ENCODE data around the gene GRIK3.

The GRIK3 gene

DNA sequence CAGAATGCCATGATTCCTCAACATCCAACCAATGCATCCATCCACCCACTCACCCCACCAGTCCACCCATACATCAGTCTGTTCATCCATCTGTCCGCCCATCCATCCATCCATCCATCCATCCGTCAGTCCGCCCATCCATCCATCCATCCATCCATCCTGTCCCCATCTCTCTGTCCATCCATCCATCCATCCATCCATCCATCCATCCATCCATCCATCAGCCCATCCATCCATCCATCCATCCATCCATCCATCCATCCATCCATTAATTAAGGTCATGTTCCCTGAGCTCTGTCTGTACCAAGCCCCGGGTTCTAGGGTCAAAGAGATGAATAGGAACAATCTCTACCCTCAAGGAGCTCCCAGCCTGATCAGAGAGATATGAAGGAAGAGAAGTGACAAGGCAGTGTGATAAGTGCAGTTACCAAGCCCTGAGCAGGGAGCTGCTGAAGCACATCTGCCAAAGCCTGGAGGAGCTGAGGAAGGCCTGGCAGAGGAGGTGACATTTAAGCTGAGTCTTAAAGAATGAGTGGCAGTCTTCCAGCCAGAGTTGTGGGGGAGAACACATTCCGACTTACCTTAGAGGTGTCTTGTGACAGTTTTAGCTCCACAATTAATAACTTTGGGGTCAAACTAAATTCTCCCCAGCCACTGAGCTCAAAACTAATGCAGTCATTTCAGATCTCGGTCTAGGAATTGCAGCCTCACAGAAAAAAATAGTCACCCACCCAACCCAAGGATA, 47.9 kb downstream of the GRIK3 start:
- TF ChIP-seq FOXM1 (IDR thresholded peaks at IDR 0.05; ENCODE audit: borderline replicate concordance, low read depth): no peak
- no peak for TF ChIP-seq CREB1 (IDR thresholded peaks at IDR 0.05; ENCODE audit: low read depth)
- TF ChIP-seq, protein P1, sequence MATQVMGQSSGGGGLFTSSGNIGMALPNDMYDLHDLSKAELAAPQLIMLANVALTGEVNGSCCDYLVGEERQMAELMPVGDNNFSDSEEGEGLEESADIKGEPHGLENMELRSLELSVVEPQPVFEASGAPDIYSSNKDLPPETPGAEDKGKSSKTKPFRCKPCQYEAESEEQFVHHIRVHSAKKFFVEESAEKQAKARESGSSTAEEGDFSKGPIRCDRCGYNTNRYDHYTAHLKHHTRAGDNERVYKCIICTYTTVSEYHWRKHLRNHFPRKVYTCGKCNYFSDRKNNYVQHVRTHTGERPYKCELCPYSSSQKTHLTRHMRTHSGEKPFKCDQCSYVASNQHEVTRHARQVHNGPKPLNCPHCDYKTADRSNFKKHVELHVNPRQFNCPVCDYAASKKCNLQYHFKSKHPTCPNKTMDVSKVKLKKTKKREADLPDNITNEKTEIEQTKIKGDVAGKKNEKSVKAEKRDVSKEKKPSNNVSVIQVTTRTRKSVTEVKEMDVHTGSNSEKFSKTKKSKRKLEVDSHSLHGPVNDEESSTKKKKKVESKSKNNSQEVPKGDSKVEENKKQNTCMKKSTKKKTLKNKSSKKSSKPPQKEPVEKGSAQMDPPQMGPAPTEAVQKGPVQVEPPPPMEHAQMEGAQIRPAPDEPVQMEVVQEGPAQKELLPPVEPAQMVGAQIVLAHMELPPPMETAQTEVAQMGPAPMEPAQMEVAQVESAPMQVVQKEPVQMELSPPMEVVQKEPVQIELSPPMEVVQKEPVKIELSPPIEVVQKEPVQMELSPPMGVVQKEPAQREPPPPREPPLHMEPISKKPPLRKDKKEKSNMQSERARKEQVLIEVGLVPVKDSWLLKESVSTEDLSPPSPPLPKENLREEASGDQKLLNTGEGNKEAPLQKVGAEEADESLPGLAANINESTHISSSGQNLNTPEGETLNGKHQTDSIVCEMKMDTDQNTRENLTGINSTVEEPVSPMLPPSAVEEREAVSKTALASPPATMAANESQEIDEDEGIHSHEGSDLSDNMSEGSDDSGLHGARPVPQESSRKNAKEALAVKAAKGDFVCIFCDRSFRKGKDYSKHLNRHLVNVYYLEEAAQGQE (IDR thresholded peaks at IDR 0.05; ENCODE audit: low read depth): no peak
- TF ChIP-seq TCF12 (IDR thresholded peaks at IDR 0.05; ENCODE audit: low read depth): no peak
- TF ChIP-seq, protein P2, sequence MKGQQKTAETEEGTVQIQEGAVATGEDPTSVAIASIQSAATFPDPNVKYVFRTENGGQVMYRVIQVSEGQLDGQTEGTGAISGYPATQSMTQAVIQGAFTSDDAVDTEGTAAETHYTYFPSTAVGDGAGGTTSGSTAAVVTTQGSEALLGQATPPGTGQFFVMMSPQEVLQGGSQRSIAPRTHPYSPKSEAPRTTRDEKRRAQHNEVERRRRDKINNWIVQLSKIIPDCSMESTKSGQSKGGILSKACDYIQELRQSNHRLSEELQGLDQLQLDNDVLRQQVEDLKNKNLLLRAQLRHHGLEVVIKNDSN (IDR thresholded peaks at IDR 0.05): no peak
- TF ChIP-seq TEAD4 (IDR thresholded peaks at IDR 0.05): no peak
- TF ChIP-seq TAF1 (IDR thresholded peaks at IDR 0.05; ENCODE audit: low read depth): no peak
- TF ChIP-seq YY1 (IDR thresholded peaks at IDR 0.05; ENCODE audit: low read depth): no peak
- no peak for TF ChIP-seq ZBTB7A (IDR thresholded peaks at IDR 0.05; ENCODE audit: low read depth)
- TF ChIP-seq RAD21 (IDR thresholded peaks at IDR 0.05; ENCODE audit: low read depth): no peak
- no peak for TF ChIP-seq EP300 (IDR thresholded peaks at IDR 0.05; ENCODE audit: borderline replicate concordance)

DNA sequence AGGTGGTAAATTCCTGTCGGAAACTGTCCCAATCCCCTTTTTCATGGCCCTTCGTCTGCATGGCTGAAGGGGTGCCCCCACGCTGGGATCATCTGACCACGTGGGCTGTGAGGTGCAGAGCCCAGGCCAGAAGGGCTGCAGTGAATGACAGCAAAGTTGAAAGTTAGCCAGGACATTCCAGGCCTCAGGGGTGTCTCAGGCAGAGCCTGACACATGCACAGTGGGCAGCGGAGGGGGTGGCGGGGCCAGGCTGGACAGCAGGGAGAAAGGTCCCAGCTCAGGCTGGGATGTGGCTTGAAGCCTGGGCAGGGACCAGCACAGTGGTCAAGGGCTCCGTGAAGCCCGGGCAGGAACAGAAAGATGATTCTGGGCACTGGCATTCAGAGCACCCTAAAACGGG, 49.6 kb downstream of the GRIK3 start:
- TF ChIP-seq TCF12 (IDR thresholded peaks at IDR 0.05; ENCODE audit: low read depth): no peak
- no peak for TF ChIP-seq EGR1 (IDR thresholded peaks at IDR 0.05)

DNA sequence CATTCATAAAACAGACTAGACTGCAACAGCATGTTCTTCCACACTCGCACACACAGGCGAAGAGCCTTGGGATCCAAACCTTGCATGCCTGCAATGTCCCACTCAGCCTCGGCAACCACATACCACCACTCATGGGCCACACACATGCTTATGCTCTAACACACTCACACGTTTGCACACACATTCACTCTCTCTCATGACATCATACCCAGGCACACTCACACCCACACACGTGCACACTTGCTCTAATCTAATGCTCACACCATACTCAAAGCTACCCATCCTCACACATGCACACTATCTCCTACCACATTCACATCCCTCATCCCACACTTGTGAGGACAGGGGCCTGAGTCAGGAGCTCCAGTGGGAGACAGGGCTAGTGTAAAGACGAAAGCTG, 50.3 kb downstream of the GRIK3 start:
- TF ChIP-seq TAF1 (IDR thresholded peaks at IDR 0.05; ENCODE audit: low read depth) (no peak), TCF12 (IDR thresholded peaks at IDR 0.05; ENCODE audit: low read depth) (no peak), RAD21 (IDR thresholded peaks at IDR 0.05; ENCODE audit: low read depth) (no peak)
- TF ChIP-seq, protein P2 (IDR thresholded peaks at IDR 0.05): no peak
- TF ChIP-seq, protein P3, sequence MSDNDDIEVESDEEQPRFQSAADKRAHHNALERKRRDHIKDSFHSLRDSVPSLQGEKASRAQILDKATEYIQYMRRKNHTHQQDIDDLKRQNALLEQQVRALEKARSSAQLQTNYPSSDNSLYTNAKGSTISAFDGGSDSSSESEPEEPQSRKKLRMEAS (IDR thresholded peaks at IDR 0.05): no peak

DNA sequence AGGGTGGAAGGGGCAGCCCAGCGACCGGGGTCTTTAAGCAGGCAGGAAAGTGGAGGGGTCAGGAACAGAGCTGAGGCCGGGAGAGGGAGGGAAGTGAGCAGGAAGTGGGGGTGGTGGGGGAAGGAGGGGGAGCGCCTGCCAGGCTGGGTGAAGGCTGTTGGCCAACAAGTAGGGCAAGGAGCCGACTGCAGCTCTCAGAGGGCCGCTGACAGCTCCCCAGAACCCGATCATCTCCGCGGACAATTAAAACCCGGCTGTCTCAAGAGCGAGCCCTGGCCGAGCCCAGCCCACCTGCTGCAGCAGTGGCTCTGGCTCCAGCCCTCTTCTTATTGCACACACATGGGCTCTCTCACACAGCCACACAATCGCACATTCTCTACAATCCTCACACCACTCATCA, 51.6 kb downstream of the GRIK3 start:
- TF ChIP-seq TCF12 (IDR thresholded peaks at IDR 0.05; ENCODE audit: low read depth): no peak
- TF ChIP-seq, protein P3 (IDR thresholded peaks at IDR 0.05): no peak
- no peak for TF ChIP-seq EP300 (IDR thresholded peaks at IDR 0.05; ENCODE audit: borderline replicate concordance)
- TF ChIP-seq EGR1 (IDR thresholded peaks at IDR 0.05): no peak
- TF ChIP-seq ZBTB7A (IDR thresholded peaks at IDR 0.05; ENCODE audit: low read depth): no peak
- no peak for TF ChIP-seq CEBPB (IDR thresholded peaks at IDR 0.05)
- no peak for TF ChIP-seq RAD21 (IDR thresholded peaks at IDR 0.05; ENCODE audit: low read depth)
- no peak for TF ChIP-seq NFIC (IDR thresholded peaks at IDR 0.05)
- TF ChIP-seq CREB1 (IDR thresholded peaks at IDR 0.05; ENCODE audit: low read depth): no peak
- no peak for TF ChIP-seq YY1 (IDR thresholded peaks at IDR 0.05; ENCODE audit: low read depth)
- no peak for TF ChIP-seq TAF1 (IDR thresholded peaks at IDR 0.05; ENCODE audit: low read depth)
- TF ChIP-seq TEAD4 (IDR thresholded peaks at IDR 0.05): no peak

DNA sequence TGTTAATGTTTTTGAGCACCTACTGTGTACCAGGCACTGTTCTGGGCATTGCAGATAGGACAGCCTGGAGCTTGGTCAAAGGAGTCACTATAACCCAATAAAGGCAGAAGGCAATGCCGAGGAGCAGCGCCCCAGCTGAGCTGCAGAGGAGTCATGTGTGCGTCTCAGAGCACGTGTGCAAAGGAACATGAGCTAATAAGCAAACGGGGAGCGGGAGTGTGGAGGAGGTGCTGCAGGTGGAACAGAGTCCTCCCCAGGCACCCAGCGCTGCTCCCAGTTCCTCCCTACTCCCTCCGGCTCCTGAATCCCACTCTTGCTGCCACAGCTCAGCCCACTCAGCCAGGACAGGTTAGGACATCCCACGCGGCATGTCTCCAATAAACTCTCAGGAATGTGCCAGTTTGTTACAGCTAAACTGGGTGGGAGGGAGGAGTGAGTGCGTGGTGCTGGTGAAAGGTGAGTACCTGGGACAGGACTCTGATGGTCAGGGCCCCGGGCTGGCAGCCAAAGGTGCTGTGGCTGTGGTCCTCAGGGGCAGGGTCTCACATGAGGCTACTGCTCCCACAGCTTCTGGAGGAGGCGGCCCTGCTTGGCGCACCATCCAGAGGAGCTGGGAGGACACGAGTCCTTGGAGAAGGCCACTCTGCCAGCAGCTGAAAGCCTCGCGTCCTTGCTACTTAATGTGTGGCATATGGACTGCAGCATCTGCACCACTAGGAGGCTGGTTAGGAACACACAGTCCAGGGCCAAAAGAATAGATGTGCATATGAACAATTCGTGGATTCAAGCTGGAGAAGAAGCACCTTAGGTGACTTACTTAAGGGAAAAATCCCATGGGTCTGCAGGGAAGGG, 52.3 kb downstream of the GRIK3 start:
- TF ChIP-seq, protein P2 (IDR thresholded peaks at IDR 0.05): no peak
- TF ChIP-seq ZBTB7A (IDR thresholded peaks at IDR 0.05; ENCODE audit: low read depth): no peak
- no peak for TF ChIP-seq TEAD4 (IDR thresholded peaks at IDR 0.05)
- no peak for TF ChIP-seq CREB1 (IDR thresholded peaks at IDR 0.05; ENCODE audit: low read depth)
- TF ChIP-seq RAD21 (IDR thresholded peaks at IDR 0.05; ENCODE audit: low read depth): no peak
- TF ChIP-seq, protein P3 (IDR thresholded peaks at IDR 0.05): no peak
- no peak for TF ChIP-seq EP300 (IDR thresholded peaks at IDR 0.05; ENCODE audit: borderline replicate concordance)
- TF ChIP-seq, protein P1 (IDR thresholded peaks at IDR 0.05; ENCODE audit: low read depth): no peak
- TF ChIP-seq NFIC (IDR thresholded peaks at IDR 0.05): no peak
- no peak for TF ChIP-seq EGR1 (IDR thresholded peaks at IDR 0.05)
- no peak for TF ChIP-seq TCF12 (IDR thresholded peaks at IDR 0.05; ENCODE audit: low read depth)
